ACHN (cell line): ENCODE data around the gene SLTM.
A peak's percentile ranks its signal among the peaks of the same experiment; 100 is the strongest.
"Not testable (repeated sequence)": the region's sequence is repeated elsewhere in the genome, so short reads cannot be mapped to it uniquely, and the experiment has no call there.

Experiments used
- DNase-seq: peaks from one replicate; pipeline ENCODE4 v3.0.0-alpha.2; 2015
- in situ Hi-C: cut with HindIII; loops from 2 replicates; pipeline ENCODE4 v1.10.0; 2017; ENCODE audit warnings: low sequenced_read_pairs, low pct_ligation_motif_present, low pct_unique_long_range_greater_than_20kb

The SLTM gene

GRCh38 chr15:58886921-58887320 lies 46.6 kb downstream of the SLTM start:
- in situ Hi-C loops = no loop called here
- DNase-seq = no peak

GRCh38 chr15:58883926-58884325 lies 49.6 kb downstream of the SLTM start:
- DNase-seq, in situ Hi-C loops: not testable (repeated sequence)

GRCh38 chr15:58882243-58882642 lies 51.2 kb downstream of the SLTM start:
- in situ Hi-C loops = no loop called here
- no peak for DNase-seq

DNA sequence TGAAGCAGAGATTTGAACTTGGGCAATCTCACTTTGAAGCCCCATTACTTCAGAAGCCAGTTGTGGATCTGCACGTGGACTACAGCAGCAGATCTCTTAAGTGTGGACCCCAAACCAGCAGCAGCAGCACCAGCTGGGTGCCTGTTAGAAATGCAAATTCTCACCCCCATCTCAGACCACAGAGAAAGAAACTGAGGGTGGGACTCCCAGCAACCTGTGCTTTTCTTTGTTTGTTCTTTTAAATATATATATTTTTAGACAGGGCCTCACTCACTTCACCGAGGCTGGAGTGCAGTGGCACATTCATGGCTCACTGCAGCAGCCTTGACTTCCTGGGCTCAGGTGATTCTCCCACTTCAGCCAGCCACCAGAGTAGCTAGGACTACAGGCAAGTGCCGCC lies 53.2 kb downstream of the SLTM start:
- in situ Hi-C loops = no loop called here
- no peak for DNase-seq

- in situ Hi-C loops = no loop called here
- DNase-seq = no peak
Measured at GRCh38 chr15:58877999-58878825, 55.3 kb downstream of the SLTM start.

DNA sequence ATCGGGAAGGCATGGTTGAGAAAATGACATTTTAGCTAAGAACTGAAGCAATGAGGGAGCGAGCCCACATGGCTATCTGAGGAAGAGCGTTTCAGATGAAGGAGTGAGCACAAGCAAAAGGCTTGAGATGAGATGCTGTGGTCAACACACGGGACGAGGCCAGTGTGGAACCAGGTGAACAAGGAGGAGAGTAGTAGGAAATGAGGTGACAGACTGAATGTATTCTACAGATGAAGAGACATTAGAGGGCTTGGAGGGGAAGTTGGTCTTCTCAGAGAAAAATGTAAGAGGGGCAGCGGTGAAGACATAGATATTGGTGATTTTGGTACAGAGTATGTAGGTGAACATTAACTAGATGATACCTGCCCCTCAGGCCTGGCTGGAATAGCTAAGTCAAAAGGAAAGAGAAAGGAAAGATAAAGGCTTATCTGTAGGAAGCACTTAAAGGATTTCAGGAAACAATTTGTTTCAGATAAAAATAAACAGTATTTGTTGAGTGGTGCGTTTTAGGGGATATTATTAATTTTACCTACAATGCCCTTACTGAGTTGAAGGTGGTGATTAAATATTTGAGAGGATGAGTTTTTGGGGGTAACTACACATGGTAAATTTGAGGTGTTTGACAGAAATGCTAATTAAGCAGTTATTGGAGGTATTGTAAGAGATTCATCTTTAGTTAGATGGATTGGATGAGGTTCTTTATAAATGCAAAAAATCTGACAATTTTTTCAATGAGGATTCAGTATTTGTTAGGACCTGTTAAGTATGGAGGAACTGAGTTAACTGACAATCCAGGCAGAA lies 57.0 kb downstream of the SLTM start:
- no peak for DNase-seq
- in situ Hi-C loops = no loop called here

- no peak for DNase-seq
Measured at GRCh38 chr15:58875343-58875742, 58.1 kb downstream of the SLTM start.

GRCh38 chr15:58873267-58873666 lies 60.2 kb downstream of the SLTM start:
- in situ Hi-C loops = no loop called here
- no peak for DNase-seq

More at GRCh38 chr15:58875343-58875742, 58.1 kb downstream of the SLTM start:
- in situ Hi-C loops = no loop called here

DNA sequence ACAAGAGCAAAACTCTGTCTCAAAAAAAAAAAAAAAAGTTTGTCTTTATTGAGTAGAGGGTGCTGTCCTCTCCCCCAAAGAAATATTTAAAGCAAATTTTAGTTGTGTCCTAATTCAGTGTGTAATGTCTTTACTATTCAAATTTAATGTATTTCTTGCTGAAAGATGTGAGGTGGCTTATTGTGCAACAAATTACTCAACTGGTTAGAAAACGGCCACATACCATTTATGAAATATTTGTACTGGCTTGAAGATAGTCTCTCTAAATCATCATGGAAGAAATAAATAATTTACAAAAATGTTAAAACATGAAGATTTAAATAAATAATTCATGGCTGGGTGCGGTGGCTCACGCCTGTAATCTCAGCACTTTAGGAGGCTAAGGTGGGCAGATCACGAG lies 63.0 kb downstream of the SLTM start:
- in situ Hi-C loops = no loop called here
- DNase-seq = no peak

DNA sequence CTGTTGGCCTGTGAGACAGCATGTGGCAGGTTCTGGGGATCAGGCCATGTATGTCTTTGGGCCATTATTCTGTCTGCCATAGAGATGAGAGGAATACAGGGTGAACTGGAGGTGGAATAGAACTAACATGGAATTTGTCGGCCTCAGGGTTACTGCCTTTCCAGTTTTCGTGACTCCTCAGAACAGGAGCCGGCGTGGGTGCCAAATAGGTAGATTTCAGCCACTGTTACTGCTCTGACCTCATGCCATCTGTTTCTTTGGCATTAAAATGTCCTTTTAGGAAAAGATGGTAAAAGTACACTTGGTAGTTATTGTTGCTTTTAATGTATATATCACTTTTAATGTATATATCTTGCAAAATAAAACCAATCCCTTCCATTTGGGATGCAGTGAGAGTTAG lies 65.6 kb downstream of the SLTM start:
- in situ Hi-C loops = no loop called here
- DNase-seq = no peak

DNA sequence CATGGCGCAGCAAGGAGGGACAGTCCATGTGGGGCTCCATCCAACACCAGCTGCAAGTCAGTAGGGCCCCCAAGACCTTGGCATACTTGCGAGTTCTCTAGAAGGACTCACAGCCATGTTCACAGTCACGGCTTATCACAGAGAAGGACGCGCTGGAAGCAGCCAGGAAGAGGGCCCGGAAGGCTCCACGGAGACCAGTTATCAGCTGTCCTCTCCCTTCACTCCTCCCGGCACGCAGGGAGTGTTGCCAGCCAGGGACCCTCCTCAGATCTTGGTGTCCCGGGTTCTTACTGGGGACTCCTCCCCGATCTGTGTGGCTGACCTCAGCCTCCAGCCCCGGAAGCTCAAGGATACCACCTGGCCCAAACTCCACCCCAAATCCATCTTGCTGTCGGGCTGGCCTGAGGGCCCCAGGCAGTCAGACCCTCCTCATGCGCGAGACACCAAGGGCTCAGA lies 68.0 kb downstream of the SLTM start:
- in situ Hi-C loops = no loop called here
- no peak for DNase-seq

DNA sequence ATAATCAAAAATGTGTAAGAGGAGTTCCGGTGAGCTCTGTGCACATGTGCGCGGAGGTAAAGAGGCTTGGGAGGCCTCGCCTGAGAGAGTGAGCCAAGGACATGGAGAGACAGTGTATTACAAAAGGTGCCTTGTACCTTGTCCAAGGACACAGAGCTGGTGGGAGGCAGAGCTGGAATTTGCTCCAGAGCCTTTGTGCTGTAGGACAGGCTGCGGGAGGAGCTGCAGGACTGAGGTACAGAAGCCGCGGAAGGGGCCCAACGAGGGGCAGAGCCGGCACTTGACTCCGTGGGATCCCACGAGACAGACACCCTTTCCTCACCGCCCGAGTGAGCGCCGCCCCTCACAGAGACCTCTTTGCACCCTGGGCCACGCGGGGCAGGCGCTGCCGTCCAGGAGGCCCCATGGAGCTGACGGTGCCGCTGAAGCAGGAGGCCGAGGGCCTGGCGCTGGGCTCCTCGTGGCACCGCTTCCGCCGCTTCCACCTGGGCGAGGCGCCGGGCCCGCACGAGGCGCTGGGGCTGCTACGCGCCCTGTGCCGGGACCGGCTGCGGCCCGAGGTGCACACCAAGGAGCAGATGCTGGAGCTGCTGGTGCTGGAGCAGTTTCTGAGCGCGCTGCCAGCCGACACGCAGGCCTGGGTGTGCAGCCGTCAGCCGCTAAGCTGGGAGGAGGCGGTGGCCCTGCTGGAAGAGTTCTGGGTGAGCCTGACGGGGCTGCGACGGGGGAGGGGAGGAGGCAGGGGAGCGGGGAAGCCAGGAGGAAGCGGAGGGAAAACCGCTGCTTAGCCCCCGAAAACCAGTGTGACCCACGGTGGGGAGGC lies 68.7 kb downstream of the SLTM start:
- no peak for DNase-seq
- in situ Hi-C loops = no loop called here

DNA sequence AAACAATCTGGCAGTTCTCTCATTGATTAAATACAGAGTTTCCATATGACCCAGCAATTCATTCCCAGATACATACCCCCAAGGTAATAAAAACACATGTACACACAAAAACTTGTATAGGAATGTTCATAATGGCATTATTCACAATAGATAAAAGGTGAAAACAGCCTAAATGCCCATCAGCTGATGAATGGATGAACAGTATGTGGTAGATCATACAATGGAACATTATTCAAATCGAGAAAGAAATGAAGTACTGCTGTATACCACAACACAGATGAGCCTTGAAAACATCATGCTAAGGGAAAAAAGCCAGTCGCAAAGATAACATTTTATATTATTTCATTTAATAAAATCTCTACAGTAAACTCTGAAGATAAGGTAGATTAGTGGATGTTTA lies 71.2 kb downstream of the SLTM start:
- in situ Hi-C loops = no loop called here
- DNase-seq = no peak

- in situ Hi-C loops, DNase-seq: not testable (repeated sequence)
Measured at GRCh38 chr15:58856621-58857020, 76.9 kb downstream of the SLTM start.

GRCh38 chr15:58856086-58856485 lies 77.4 kb downstream of the SLTM start:
- in situ Hi-C loops = no loop called here
- peak; percentile 29 for DNase-seq

DNA sequence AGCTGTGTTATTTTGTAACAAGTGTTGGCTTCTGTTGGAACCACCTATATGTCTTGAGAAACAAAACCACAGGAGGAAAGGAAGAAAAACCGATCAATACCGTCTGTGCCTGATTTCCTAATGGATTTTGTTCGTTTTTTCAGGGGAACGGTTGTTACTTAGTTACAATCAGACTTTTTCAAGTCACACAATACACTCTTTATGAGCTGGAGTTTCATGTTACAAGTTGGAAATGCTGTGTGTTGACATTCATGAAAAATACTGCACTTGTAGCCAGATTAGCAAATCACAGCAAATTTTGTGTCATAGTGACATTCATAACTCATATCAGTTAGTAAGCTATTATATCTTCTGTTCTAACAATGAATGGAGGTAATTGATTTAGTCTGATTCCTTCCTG lies 78.9 kb downstream of the SLTM start:
- no peak for DNase-seq
- in situ Hi-C loops = no loop called here

DNA sequence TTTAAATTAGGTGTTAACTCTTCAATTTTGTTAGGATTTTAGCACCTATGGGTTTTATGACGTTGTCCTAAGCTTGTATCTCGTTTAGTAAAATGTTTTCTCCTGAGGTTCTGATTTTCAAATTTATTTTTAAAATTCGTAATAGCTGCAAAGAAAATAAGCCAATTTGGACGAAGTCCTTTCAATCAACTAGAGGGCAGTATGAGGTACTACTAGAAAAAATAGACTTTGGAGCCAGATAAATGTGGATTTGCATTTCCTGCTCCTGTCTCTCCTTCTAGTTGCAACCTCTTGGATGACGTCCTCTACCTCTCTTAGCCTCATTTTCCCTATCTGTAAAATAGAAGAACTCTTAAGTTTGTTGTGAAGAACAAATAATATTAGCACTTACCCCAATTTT lies 81.1 kb downstream of the SLTM start:
- peak; percentile 4 for DNase-seq
- in situ Hi-C loops = no loop called here

GRCh38 chr15:58851205-58851604 lies 82.3 kb downstream of the SLTM start:
- in situ Hi-C loops, DNase-seq: not testable (repeated sequence)
